Eye (tissue), 1 donor: ENCODE measurements around the gene RAB11FIP5.
"Not testable (repeated sequence)": the region's sequence is repeated elsewhere in the genome, so short reads cannot be mapped to it uniquely, and the experiment has no call there.

Experiments used
- DNase-seq: peaks from one replicate; pipeline ENCODE4 v3.0.0-alpha.2; 2015

RAB11FIP5 gene

DNA sequence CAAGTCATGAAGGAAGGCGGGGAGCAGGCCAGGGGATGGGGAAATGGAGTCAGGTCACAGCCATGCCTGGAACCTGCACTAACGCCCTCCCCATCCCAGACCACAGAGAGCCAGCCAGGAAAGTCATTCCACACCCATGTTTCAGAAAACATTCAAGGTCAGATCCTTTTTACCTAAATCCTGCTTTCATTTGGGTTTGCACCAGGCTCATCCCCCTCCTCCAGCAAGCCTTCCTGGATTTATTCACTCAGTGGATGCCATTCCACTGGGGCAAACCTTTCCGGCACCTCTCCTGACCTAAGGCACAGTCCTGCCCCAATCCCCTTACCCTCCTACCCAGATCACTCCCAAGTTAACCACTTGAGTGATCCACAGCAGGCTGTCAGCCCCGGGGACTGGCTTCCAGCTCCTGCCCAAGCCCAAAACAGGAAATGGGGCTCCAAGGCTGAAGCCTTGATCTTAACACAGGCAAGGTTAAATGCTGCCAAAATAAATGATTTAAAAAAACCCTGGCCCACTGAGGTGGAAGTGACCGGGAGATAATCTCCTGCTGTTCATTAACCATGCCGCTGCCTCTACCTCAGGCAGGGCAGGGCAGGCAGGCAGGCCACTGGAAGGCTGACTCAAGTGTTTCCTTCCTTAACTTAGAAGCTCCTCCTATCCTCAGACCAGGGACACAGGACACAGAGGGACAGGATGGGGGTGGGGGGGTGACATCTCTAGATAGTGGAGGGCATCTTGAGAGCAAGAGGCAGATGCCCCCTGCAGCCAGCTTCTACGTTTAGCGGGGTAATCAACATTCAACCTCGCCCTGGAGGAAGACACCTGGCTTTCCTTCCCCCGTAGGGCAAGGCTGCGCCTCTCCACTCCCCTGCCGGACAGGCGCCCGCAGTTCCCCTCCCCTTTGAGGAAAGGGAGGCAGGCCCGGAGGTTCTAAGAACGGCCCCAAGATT lies 1.4 kb downstream of the RAB11FIP5 start:
- DNase-seq = peak; percentile 53

GRCh38 chr2:73110168-73111072 lies 2.3 kb downstream of the RAB11FIP5 start:
- DNase-seq = no peak

DNA sequence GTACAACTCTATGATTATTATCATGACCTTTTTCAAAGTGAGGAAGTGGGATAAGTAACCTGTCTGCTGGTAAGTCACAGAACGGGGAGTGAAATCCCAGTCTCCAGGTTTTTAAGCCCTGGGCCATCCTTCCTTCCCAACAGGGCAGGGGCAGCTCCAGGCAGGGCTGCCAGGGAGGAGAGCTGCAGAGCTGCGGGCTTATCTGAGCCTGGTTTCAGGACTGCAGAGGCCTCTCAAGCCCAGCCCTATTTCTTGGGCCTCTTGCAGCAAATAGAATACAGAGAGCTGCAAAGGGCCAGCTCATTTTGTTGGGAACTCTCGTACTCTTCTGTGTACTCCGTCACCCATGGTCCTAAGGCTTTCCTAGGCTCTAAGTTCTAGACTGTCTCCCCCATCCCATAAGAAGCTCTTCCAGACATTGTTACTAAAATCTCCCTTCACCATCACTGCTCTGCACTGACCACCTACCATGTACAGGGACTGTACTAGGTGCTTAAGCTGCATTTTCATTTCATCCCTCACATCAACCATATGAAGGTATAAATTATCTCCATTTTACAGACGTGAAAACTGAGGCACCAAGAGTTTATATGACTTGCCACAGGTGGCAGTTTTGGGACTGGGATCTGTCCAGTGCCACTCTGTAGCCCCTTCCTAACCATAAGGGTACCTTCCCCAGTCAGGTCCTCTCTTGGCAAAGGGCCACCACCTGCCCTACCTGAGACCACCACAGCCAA lies 3.1 kb downstream of the RAB11FIP5 start:
- DNase-seq = no peak

GRCh38 chr2:73107211-73107926 lies 5.4 kb downstream of the RAB11FIP5 start:
- no peak for DNase-seq

DNA sequence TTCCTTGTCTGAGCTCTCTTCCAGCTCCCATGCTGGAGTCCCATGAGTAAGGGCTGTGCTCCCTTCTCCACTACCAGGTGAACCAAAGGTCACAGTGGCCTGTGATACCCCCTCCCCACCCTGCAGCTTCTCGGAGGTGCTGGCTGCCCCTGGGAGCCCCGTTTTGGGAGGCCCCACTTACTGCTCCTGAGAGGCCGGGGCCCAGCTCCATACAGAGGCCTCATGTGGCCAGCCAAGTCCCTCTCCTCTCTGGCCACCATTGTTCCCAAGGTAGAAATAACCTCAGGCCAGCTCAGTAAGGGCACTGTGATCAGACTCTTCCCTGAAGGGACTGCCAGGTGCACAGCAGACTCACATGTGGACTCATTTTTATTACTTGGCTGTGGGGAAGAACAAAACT lies 6.0 kb downstream of the RAB11FIP5 start:
- DNase-seq = no peak

DNA sequence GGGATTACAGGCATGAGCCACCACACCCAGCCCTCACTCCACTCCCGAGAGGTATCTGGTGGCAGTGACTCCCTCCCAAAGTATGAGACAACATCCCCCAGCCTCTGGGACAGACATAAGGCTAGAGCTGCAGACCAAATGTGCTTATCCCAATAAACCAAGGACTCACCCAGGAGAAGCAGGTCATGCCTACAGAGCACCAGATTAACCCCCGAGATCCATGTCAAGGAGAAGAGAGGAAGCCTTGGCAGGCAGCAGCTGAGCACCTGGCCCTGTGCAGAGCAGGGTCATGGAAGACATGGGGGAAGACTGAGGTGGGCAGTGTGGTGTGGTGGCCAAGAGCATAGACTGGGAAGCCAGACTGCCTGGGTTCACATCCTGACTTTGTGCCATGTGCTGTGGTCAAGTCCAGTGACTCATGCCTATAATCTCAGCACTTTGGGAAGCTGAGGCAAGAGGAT lies 7.2 kb downstream of the RAB11FIP5 start:
- no peak for DNase-seq

DNA sequence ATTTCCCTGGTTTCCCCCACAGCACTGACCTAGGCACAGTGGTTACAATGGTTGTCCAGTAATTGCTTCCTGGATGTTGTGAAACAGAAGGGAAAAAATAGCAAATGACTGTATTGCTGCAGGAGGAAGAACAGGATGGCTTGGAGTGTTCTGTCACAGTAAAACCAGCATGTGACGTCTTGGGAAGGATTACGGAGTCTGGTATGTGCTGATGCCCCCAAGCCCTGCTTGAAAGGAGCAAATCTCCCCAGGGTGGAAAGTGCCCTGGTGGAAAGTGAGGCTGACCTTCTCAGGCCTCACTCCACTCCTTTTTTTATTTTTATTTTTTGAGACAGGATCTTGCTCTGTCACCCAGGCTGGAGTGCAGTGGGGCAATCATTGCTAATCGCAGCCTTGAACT lies 7.8 kb downstream of the RAB11FIP5 start:
- no peak for DNase-seq

- DNase-seq = no peak
Measured at GRCh38 chr2:73103018-73103542, 9.7 kb downstream of the RAB11FIP5 start.

DNA sequence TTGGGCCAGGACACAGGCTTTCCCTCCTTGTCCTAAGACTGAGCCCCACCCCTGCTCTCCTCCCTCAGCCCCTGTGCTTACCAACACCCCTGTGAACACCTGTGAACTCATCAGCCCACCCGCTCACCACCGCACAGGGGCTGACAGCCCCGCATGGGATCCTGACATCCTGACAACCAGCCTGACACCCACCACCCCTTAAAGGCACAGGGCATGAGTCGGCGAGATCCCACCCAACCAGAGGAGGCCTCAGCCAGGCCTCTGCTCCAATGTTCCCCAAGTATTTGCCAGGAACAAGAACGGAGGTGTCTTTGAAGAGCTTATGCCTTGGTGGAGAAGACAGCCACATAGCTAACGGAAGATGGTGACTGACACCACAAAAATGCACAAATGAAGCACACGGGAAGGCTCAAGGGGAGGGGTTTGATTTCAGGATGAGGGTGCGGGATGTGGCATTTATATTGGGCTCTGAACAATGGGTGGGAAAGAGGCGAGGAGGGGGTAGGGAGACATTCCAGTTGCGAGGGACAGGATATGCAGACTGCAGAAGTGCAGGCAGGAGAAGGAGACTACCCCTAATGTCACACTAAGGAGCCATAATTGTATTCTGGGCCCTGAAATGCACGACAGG lies 11.0 kb downstream of the RAB11FIP5 start:
- DNase-seq = no peak

DNA sequence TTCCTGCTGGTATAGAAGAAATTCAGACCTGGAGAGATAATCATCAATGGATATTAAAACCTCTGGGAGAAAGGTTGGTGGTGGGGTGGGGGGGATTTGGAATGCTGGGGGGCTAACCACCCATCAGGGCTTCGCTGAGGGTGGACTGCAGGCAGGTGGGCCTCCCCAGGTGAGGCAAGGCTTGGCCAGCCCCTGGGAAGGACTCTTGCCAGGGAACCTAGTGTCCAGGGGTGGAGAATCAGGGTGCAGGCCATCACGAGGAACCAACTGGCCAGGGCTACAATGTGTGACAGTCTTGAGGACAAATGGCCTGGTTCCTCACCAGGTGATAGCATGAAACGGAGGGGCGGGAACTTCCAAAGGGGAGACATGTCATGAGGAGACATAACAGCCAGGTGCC lies 11.8 kb downstream of the RAB11FIP5 start:
- no peak for DNase-seq

- no peak for DNase-seq
Measured at GRCh38 chr2:73099486-73099885, 13.3 kb downstream of the RAB11FIP5 start.

- no peak for DNase-seq
Measured at GRCh38 chr2:73095910-73096309, 16.8 kb downstream of the RAB11FIP5 start.

GRCh38 chr2:73093601-73094218 lies 19.0 kb downstream of the RAB11FIP5 start:
- not testable (repeated sequence) for DNase-seq

DNA sequence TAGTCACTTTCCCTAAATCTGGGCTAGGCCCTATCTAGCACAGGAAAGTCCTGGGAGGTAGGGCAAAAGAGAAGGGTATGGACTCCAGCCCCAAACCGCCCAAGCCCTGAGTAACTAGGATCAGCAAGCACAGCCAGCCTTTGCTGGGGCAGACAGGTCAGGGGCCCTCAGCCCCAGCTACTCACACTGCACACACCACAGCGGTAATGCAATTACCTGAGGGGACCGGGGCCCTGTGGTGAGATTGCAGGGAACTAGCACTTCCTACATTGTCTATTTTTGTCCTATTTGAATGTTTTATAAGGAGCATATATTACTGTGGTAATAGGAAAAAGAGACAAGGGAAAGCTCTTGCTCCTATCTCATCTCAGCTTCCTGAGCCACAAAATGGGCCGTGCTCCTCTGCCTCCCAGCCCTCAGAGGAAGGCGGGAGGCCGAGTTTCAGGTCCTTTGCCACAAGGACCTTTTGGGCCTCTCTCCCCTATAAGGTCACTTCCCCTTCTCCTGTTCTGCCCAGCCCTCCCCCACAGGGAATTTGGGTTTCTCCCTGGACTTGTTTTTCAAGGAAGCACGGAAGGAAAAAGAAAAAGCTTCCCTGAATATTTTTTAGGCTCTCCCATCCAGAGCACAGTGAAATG lies 20.5 kb downstream of the RAB11FIP5 start:
- DNase-seq = no peak

- no peak for DNase-seq
Measured at GRCh38 chr2:73091696-73092095, 21.1 kb downstream of the RAB11FIP5 start.

DNA sequence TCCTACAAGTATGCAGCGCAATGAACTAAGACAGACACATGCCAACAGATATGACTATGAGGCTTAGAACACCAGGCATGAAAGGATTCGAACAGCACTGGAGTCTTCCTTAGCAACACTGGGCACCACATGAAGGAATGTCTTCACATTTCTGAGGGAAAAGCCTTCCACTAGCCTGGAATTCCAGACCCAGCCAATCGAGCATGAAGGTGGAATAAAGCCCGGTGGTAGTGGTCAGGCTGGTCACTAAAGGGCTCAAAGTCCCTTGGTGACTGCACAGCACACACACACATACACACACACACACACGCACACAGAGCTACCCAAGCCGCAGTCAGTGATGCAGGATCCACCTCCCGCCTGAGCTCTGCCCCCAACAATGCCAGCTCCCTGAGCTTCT lies 21.6 kb downstream of the RAB11FIP5 start:
- DNase-seq = no peak

DNA sequence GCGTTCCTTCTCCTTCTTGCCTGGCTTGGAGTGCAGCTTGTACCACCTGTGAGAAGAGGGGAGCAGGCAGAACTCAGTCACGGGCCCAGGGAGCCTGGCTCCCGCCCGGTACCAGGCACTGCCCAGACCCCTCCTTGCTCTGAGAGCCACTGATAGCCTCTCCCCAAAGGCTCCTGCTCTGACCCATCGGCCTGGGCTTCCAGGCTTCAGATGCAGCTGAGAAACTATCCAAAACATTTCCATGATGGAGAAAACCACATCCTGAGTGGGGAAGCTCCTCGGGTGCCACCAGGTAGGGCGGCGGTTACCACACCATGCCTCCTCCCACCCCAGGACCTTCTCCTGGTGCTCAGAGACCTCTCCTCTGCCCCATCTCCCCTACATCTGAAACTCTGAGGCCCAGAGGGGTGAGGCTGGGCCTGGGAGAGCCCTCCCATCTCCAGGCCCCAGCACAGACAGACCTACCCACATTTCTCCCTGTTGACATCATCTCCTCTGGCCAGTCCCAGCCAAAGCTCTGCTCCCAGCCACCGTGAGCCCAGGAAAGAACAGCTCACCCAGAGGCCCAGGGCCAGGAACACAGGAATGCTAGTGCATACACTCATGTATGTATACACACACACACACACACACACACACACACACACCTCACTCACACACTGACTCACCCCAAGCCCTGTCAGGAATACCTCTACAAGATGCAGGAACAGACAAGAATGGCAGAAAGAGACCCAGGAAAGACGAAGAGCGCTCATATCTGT lies 23.3 kb downstream of the RAB11FIP5 start:
- peak; percentile 54 for DNase-seq

DNA sequence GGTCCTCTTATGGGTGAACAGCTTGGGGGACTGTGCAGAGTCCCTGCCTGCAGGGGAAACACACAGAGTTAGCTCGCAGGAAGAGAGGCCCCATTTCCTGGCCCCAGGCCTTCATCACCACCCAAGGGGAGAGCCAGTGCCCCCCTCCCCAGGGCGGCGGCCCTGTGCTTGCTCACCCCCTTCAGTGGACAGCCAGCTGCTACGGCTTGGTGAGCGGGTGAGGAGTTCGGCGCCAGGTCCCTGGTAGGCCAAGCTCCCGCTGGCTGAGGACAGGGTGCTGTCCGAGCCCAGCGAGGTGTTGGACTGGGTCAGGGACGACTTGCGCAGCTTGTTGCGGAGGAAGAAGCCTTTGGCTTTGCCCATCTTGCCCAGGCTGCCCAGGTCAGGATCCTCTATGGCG lies 24.0 kb downstream of the RAB11FIP5 start:
- DNase-seq = no peak

DNA sequence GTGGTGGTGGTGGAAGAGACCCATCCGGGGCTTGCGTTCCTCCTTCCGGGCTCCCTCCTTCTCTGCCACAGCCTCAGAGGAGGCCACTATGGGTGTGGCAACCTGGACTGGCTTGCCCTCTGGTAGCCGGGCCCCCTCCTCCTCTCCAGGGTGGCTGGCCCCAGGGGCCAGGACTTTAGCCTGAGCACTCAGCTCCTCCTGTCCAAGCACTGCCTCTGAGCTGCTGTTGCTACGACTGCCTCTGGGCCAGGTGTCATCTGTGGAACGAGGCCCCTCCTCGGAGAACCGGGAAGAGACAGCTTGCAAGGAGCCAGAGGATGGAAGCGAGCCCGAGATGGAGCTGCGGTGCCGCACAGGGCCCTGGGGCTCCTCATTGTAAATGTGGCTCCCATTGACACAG lies 24.5 kb downstream of the RAB11FIP5 start:
- DNase-seq = no peak

DNA sequence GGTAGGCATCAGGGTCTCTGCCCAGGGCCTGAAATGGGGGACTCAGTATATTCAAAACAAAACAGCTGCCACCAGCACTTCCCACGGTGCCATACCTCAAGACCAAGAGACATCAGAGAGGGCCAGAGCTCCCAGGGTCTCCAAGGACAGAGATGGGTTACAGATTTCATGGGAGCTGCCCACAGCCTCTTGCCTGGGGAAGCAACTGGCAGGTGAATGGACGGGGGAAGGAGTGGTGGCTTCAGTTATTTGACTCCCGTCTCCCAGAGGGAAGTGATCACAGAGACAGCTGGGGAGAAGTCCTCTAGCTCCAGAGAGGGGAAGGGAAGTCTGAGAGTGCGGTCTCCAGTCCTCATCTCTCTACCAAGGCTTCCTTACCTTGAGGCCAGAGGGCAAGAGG lies 25.4 kb downstream of the RAB11FIP5 start:
- no peak for DNase-seq
